IPS DF 6.9 (cell line): ENCODE results near the gene WFIKKN2.

ENCODE experiments used
- DNase-seq: peaks from one replicate; pipeline ENCODE4 v3.0.0-alpha.2; 2013; ENCODE audit warnings: low read depth, low spot score
- H3K27ac ChIP-seq: one replicate; pipeline ENCODE4 v1.5.1; 2013; ENCODE audit warnings: low read length, control low read depth
- H3K27me3 ChIP-seq: 2 replicates; pipeline ENCODE4 v1.6.1; 2013; ENCODE audit warnings: mild to moderate bottlenecking, low read length; ENCODE audit not compliant: control insufficient read depth, insufficient read depth
- H3K36me3 ChIP-seq: 2 replicates; pipeline ENCODE4 v1.6.1; 2013; ENCODE audit warnings: low read length; ENCODE audit not compliant: control insufficient read depth, insufficient read depth
- H3K4me1 ChIP-seq: 2 replicates; pipeline ENCODE4 v1.6.1; 2013; ENCODE audit warnings: low read length; ENCODE audit not compliant: control insufficient read depth, insufficient read depth
- H3K4me3 ChIP-seq: 2 replicates; pipeline ENCODE4 v1.5.1; 2013; ENCODE audit warnings: mild to moderate bottlenecking, low read length
- H3K9me3 ChIP-seq: 2 replicates; pipeline ENCODE4 v1.6.1; 2013; ENCODE audit warnings: low read length, inconsistent platforms; ENCODE audit not compliant: control insufficient read depth, insufficient read depth
- WGBS: extraction: QIAGEN DNeasy Blood & Tissue Kit; methylation state at CpG from one replicate; pipeline ENCODE4 v1.1.7; 2013; ENCODE audit warnings: mixed read lengths, missing lambda C conversion rate; ENCODE audit not compliant: insufficient read length, insufficient coverage; 5-methylcytosine and 5-hydroxymethylcytosine counted together

The WFIKKN2 gene

GRCh38 chr17:50844117-50844700 lies 8.8 kb downstream of the WFIKKN2 start:
- no peak overlapping the region for H3K4me3 ChIP-seq
- H3K4me1 ChIP-seq = no peaks in the 10 kb centered on the region
- H3K27me3 ChIP-seq = no peaks in the 10 kb centered on the region
- H3K9me3 ChIP-seq = no peaks in the 10 kb centered on the region
- no CpG with 5 or more reads among the region's 14 CpGs for WGBS
- no peak overlapping the region for H3K27ac ChIP-seq
- no peak for DNase-seq
- H3K36me3 ChIP-seq = no peaks in the 10 kb centered on the region

GRCh38 chr17:50845240-50846147 lies 10.1 kb downstream of the WFIKKN2 start:
- no peaks in the 10 kb centered on the region for H3K27me3 ChIP-seq
- H3K4me3 ChIP-seq = no peak overlapping the region
- H3K9me3 ChIP-seq = no peaks in the 10 kb centered on the region
- no peak overlapping the region for H3K27ac ChIP-seq
- no peaks in the 10 kb centered on the region for H3K4me1 ChIP-seq
- WGBS = no CpG with 5 or more reads among the region's 12 CpGs
- DNase-seq = no peak
- no peaks in the 10 kb centered on the region for H3K36me3 ChIP-seq

DNA sequence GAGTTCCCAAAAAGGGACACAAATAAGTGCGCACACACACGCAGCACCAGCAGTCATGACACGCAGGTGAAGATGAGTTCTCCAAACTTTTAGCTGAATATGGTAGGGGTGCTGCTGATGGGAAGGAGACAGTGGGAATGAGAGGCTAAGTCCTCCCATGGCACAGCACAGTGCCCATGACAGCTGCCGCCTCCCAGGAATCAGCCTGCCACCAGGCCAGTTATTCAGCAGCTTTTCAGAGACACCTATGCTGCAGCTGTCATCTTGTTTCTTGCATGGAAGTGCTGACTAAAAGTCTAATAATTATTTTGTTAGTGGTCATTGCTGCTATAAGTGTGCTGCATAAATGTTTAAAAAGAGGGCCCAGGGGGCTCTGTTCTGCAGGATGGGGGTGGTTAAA lies 12.2 kb downstream of the WFIKKN2 start:
- no peak for DNase-seq
- WGBS = no CpG with 5 or more reads among the region's 4 CpGs
- no peaks in the 10 kb centered on the region for H3K36me3 ChIP-seq
- no peak overlapping the region for H3K27ac ChIP-seq
- no peaks in the 10 kb centered on the region for H3K27me3 ChIP-seq
- H3K9me3 ChIP-seq = no peaks in the 10 kb centered on the region
- H3K4me1 ChIP-seq = no peaks in the 10 kb centered on the region
- no peak overlapping the region for H3K4me3 ChIP-seq

GRCh38 chr17:50848039-50848438 lies 12.7 kb downstream of the WFIKKN2 start:
- no peak for DNase-seq
- Histone ChIP-seq H3K27ac (no peak overlapping the region), H3K27me3 (no peaks in the 10 kb centered on the region), H3K4me1 (no peaks in the 10 kb centered on the region), H3K4me3 (no peak overlapping the region), H3K36me3 (no peaks in the 10 kb centered on the region), H3K9me3 (no peaks in the 10 kb centered on the region)
- no CpG with 5 or more reads among the region's 3 CpGs for WGBS

- H3K4me1 ChIP-seq = no peaks in the 10 kb centered on the region
- no peak for DNase-seq
- no peaks in the 10 kb centered on the region; the same call in 1 of the 2 replicates for H3K27me3 ChIP-seq
- WGBS = no CpG with 5 or more reads among the region's 2 CpGs
- H3K36me3 ChIP-seq = no peaks in the 10 kb centered on the region
- no peak overlapping the region for H3K27ac ChIP-seq
- H3K4me3 ChIP-seq = no peak overlapping the region
- no peaks in the 10 kb centered on the region for H3K9me3 ChIP-seq
Measured at GRCh38 chr17:50848711-50849110, 13.3 kb downstream of the WFIKKN2 start.

DNA sequence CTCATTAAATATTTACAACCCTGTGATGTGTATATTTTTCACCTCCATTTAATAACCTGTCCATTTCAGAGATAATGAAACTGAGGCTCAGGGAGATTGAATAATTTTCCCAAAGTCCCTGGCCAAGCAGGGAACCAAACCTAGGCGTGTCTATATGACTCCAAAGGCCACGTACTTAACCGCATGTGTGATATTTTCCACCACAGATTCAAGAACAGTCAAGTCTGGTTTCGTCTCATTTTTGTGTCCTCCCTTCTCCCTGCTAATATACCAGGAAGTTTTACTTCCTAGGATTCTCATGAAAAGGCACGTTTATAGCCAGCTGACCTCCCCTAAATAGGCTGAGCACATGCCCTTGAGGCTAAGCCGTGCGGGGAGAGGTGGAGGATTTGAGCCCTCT lies 15.3 kb downstream of the WFIKKN2 start:
- no peaks in the 10 kb centered on the region for H3K9me3 ChIP-seq
- no peak overlapping the region for H3K4me3 ChIP-seq
- no peaks in the 10 kb centered on the region; the same call in 1 of the 2 replicates for H3K27me3 ChIP-seq
- no CpG with 5 or more reads among the region's 7 CpGs for WGBS
- no peak overlapping the region for H3K27ac ChIP-seq
- no peaks in the 10 kb centered on the region for H3K36me3 ChIP-seq
- no peak for DNase-seq
- H3K4me1 ChIP-seq = no peaks in the 10 kb centered on the region

DNA sequence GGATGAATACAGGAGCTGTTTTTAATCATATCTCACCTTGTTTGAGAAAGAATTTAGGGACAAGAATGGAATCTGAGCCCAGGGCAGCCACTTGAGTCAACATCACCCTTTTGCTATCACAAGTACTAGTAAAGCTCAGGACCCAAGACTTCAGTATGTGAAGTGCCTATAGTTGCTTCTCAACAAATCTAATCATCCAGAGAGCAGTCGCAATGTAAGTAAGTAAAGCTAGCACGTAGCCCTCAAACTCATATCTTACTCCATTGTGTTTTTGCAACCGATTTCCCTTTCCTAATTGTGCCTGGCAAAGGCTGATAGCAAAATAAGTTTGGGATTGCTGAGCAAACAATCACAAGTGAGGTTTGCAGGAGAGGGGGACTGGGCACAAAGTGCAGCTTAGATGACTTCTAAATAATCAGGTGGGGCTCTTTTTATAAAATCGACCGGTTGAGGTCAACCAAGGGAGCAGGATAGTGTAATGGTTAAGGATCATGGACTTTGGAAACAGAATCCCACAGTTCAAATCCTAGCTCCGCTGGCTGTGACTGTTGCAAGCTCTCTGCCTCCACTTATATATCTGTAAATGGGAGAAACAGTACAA lies 17.7 kb downstream of the WFIKKN2 start:
- no peak for DNase-seq
- H3K27me3 ChIP-seq = no peaks in the 10 kb centered on the region; the same call in 1 of the 2 replicates
- no peak overlapping the region for H3K27ac ChIP-seq
- no CpG with 5 or more reads among the region's 6 CpGs for WGBS
- H3K9me3 ChIP-seq = no peaks in the 10 kb centered on the region
- no peaks in the 10 kb centered on the region for H3K4me1 ChIP-seq
- H3K36me3 ChIP-seq = no peaks in the 10 kb centered on the region
- H3K4me3 ChIP-seq = no peak overlapping the region

GRCh38 chr17:50853781-50854180 lies 18.4 kb downstream of the WFIKKN2 start:
- WGBS = no CpG with 5 or more reads among the region's 6 CpGs
- no peak for DNase-seq
- H3K27me3 ChIP-seq = no peaks in the 10 kb centered on the region; the same call in 1 of the 2 replicates

DNA sequence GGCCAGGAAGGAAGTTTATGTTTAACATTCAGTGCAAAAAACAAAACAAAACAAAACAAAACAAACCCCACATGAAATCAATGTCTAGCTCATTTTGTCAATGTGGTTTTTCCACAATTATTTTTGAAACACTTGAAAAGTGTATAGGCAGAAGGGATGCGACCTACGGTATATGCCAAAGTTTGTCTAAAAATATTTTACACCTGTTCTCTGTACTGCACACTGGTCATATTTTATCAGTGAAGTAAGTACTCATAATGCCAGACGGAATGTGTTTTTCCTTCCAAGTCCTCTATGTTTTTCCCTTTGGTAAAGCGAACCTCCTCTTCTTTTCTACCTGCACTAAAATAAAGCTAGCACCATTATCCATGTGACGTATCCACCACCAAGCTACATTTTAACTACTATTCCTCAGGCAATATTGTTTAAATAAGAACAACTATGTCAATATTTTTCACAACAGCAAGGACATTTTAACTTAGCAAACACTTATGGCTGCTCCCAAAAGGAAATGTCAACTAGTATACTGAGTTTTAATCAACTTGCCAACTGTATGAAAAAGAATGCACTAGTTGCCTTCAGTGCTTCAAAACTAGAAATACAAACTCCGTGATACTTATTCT lies 20.4 kb downstream of the WFIKKN2 start:
- Histone ChIP-seq H3K4me1 (no peaks in the 10 kb centered on the region), H3K36me3 (no peaks in the 10 kb centered on the region), H3K4me3 (no peak overlapping the region), H3K27me3 (no peaks in the 10 kb centered on the region; the same call in 1 of the 2 replicates), H3K27ac (no peak overlapping the region), H3K9me3 (no peaks in the 10 kb centered on the region)
- no CpG with 5 or more reads among the region's 6 CpGs for WGBS
- no peak for DNase-seq

More at GRCh38 chr17:50853781-50854180, 18.4 kb downstream of the WFIKKN2 start:
- Histone ChIP-seq H3K36me3 (no peaks in the 10 kb centered on the region), H3K9me3 (no peaks in the 10 kb centered on the region), H3K4me3 (no peak overlapping the region), H3K27ac (no peak overlapping the region), H3K4me1 (no peaks in the 10 kb centered on the region)

- Histone ChIP-seq H3K9me3 (no peaks in the 10 kb centered on the region), H3K27me3 (no peaks in the 10 kb centered on the region; the same call in 1 of the 2 replicates), H3K27ac (no peak overlapping the region), H3K4me3 (no peak overlapping the region), H3K4me1 (no peaks in the 10 kb centered on the region), H3K36me3 (no peaks in the 10 kb centered on the region)
- WGBS = no CpG with 5 or more reads among the region's 2 CpGs
- DNase-seq = no peak
Measured at GRCh38 chr17:50856431-50856830, 21.0 kb downstream of the WFIKKN2 start.
